Measurements from ENCODE around the gene NBPF10. TPM values are rescaled to one million over a fixed set of nuclear protein-coding genes. Genes with fewer than 3 reads are reported as not detected.

NBPF10 gene, protein sequence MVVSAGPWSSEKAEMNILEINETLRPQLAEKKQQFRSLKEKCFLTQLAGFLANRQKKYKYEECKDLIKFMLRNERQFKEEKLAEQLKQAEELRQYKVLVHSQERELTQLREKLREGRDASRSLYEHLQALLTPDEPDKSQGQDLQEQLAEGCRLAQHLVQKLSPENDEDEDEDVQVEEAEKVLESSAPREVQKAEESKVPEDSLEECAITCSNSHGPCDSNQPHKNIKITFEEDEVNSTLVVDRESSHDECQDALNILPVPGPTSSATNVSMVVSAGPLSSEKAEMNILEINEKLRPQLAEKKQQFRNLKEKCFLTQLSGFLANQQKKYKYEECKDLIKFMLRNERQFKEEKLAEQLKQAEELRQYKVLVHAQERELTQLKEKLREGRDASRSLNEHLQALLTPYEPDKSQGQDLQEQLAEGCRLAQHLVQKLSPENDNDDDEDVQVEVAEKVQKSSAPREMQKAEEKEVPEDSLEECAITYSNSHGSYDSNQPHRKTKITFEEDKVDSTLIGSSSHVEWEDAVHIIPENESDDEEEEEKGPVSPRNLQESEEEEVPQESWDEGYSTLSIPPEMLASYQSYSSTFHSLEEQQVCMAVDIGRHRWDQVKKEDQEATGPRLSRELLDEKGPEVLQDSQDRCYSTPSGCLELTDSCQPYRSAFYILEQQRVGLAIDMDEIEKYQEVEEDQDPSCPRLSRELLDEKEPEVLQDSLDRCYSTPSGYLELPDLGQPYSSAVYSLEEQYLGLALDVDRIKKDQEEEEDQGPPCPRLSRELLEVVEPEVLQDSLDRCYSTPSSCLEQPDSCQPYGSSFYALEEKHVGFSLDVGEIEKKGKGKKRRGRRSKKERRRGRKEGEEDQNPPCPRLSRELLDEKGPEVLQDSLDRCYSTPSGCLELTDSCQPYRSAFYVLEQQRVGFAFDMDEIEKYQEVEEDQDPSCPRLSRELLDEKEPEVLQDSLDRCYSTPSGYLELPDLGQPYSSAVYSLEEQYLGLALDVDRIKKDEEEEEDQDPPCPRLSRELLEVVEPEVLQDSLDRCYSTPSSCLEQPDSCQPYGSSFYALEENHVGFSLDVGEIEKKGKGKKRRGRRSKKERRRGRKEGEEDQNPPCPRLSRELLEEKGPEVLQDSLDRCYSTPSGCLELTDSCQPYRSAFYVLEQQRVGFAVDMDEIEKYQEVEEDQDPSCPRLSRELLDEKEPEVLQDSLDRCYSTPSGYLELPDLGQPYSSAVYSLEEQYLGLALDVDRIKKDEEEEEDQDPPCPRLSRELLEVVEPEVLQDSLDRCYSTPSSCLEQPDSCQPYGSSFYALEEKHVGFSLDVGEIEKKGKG (N-terminal part only)
- 0.38 and 0.98 TPM in 2 replicates for total RNA-seq

GRCh38 chr1:146144465-146144864 is at the start of gene NBPF10:
Gene NBPF10, minus strand, starts transcription at chr1:146144804. Its CDS starts 35 bp downstream, at chr1:146144769.

Other genes with a start within 250 kb of the NBPF10 start
- gene ITGA10, start 234.8 kb downstream of the NBPF10 start, total RNA-seq: 40.2 and 51.3 TPM in 2 replicates
- 22.5 and 28.1 TPM in 2 replicates for gene PEX11B, start 226.1 kb downstream of the NBPF10 start, total RNA-seq
- gene RBM8A, start 217.3 kb downstream of the NBPF10 start, total RNA-seq: 92.4 and 142 TPM in 2 replicates
- 51.5 and 52.3 TPM in 2 replicates for gene LIX1L, start 186.8 kb downstream of the NBPF10 start, total RNA-seq
- gene ANKRD34A, start 180.2 kb downstream of the NBPF10 start, total RNA-seq: 0.19 and 0.33 TPM in 2 replicates
- 8.1 and 10.8 TPM in 2 replicates for gene POLR3GL, start 180.1 kb downstream of the NBPF10 start, total RNA-seq
- gene TXNIP, start 148.2 kb downstream of the NBPF10 start, total RNA-seq: 12.9 and 62.1 TPM in 2 replicates
- not detected in 2 replicates for gene HJV, start 123.1 kb downstream of the NBPF10 start, total RNA-seq
- gene NOTCH2NLA, start 84.2 kb upstream of the NBPF10 start, total RNA-seq: 10.7 and 14.4 TPM in 2 replicates

All from vein endothelial cell (primary cell).